Lung (tissue), 12 donors: Measurements from ENCODE around the gene HLA-DQA1. TPM values are rescaled to one million over a fixed set of nuclear protein-coding genes. Genes with fewer than 3 reads are reported as not detected.

ENCODE experiments used
- ATAC-seq: fragments of 200-7000 bp; cut with Tn5 transposase; one replicate; pipeline ENCODE4 v1.9.1; 2020; ENCODE audit warnings: moderate number of reproducible peaks; ENCODE audit not compliant: insufficient read depth, low FRiP score
- DNase-seq, 3 donors: peaks; one replicate each; pipeline ENCODE4 v3.0.0-alpha.2; 2013 to 2017
- H3K27ac ChIP-seq, 2 donors: one replicate each; pipeline ENCODE4 v1.5.1; 2013; ENCODE audit warnings: mild to moderate bottlenecking in 2 of 2, moderate library complexity in 2 of 2, control low read depth in 1 of 2, inconsistent platforms in 1 of 2, low read depth in 1 of 2, low read length in 1 of 2
- H3K27me3 ChIP-seq, 3 donors: one replicate each; pipeline ENCODE4 v1.5.1; 2013; ENCODE audit warnings: low read length in 2 of 3; ENCODE audit not compliant: control insufficient read depth in 3 of 3, insufficient read depth in 3 of 3
- H3K36me3 ChIP-seq, 4 donors: one replicate each; pipeline ENCODE4 v1.5.1; 2013; ENCODE audit warnings: low read length in 4 of 4, mild to moderate bottlenecking in 1 of 4, moderate library complexity in 1 of 4; ENCODE audit not compliant: control insufficient read depth in 4 of 4, insufficient read depth in 4 of 4
- H3K4me1 ChIP-seq, 5 donors: one replicate each; pipeline ENCODE4 v1.5.1; 2013; ENCODE audit warnings: low read length in 5 of 5, mild to moderate bottlenecking in 2 of 5, moderate library complexity in 1 of 5; ENCODE audit not compliant: control insufficient read depth in 5 of 5, insufficient read depth in 5 of 5
- H3K4me3 ChIP-seq: one replicate; pipeline ENCODE4 v1.5.1; 2013; ENCODE audit warnings: mild to moderate bottlenecking, control low read depth, moderate library complexity
- H3K9ac ChIP-seq, 2 donors: one replicate each; pipeline ENCODE4 v1.5.1; 2013; ENCODE audit warnings: low read length in 2 of 2, control low read depth in 1 of 2; ENCODE audit not compliant: insufficient read depth in 1 of 2
- H3K9me3 ChIP-seq, 4 donors: one replicate each; pipeline ENCODE4 v1.5.1; 2013; ENCODE audit warnings: low read length in 3 of 4, mild to moderate bottlenecking in 1 of 4, moderate library complexity in 1 of 4; ENCODE audit not compliant: control insufficient read depth in 4 of 4, insufficient read depth in 3 of 4
- WGBS, 2 donors: extraction: QIAGEN DNeasy Blood & Tissue Kit; methylation state at CpG; one replicate each; pipeline ENCODE4 v1.1.7; 2013; 5-methylcytosine and 5-hydroxymethylcytosine counted together
- polyA plus RNA-seq, 2 donors: library from polyadenylated mRNA; stranded (reverse); fragments of 200-250 nt; gene quantifications; one replicate each; pipeline ENCODE4 v1.2.1, GENCODE V29; 2013
- total RNA-seq, 2 donors: library from RNA; depleted of rRNA in 1 of 2; stranded (reverse); fragments of >200 nt in 1 of 2; gene quantifications; one replicate each; pipeline ENCODE4 v1.2.1, GENCODE V29; 2014 to 2021
- TF ChIP-seq, protein P1 (sequence below): IDR thresholded peaks from 2 replicates; pipeline ENCODE4 v1.5.1; 2012; ENCODE audit warnings: mild to moderate bottlenecking; ENCODE audit errors: control extremely low read depth, extremely low read depth
- donor health status: control.
- donor health status: control.
- donor health status: Bipolar disorder and iron deficiency.
- donor health status: healthy.
- donor health status: DM: yes; HTN: yes; CAD: no.

HLA-DQA1 gene
- total and polyA plus RNA-seq, 4 donors = 6.0 to 199 (median 124) TPM

- peaks cover 0 to 2% (median 0%) of the 10 kb centered on the region in 4 donors for H3K9me3 ChIP-seq
- H3K4me1 ChIP-seq = peaks cover 0 to 8% (median 0%) of the 10 kb centered on the region in 5 donors
- no peak within 1 kb of the TSS for H3K9ac ChIP-seq
- peak within 1 kb of the TSS; percentile 10 to 97 for H3K27ac ChIP-seq
- peak in 2 of 3 donors; percentile 41 to 42 for DNase-seq
- WGBS, 2 donors = 5 to 8% methylated on average over 16 of the region's 16 CpGs
- TF ChIP-seq, protein P1, sequence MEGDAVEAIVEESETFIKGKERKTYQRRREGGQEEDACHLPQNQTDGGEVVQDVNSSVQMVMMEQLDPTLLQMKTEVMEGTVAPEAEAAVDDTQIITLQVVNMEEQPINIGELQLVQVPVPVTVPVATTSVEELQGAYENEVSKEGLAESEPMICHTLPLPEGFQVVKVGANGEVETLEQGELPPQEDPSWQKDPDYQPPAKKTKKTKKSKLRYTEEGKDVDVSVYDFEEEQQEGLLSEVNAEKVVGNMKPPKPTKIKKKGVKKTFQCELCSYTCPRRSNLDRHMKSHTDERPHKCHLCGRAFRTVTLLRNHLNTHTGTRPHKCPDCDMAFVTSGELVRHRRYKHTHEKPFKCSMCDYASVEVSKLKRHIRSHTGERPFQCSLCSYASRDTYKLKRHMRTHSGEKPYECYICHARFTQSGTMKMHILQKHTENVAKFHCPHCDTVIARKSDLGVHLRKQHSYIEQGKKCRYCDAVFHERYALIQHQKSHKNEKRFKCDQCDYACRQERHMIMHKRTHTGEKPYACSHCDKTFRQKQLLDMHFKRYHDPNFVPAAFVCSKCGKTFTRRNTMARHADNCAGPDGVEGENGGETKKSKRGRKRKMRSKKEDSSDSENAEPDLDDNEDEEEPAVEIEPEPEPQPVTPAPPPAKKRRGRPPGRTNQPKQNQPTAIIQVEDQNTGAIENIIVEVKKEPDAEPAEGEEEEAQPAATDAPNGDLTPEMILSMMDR = no peak
- H3K36me3 ChIP-seq = peaks cover 0 to 5% (median 0%) of the 10 kb centered on the region in 4 donors
- peak within 1 kb of the TSS; percentile 64 for H3K4me3 ChIP-seq
- ATAC-seq = peak; percentile 84
- peaks cover 0 to 5% (median 4%) of the 10 kb centered on the region in 3 donors for H3K27me3 ChIP-seq
Observed at GRCh38 chr6:32666420-32667300, 29.5 kb downstream of the HLA-DQA1 start, which contains the start of gene HLA-DQB1. Gene HLA-DQB1, minus strand, starts transcription at chr6:32666657. Its CDS starts 50 bp downstream, at chr6:32666607.

DNA sequence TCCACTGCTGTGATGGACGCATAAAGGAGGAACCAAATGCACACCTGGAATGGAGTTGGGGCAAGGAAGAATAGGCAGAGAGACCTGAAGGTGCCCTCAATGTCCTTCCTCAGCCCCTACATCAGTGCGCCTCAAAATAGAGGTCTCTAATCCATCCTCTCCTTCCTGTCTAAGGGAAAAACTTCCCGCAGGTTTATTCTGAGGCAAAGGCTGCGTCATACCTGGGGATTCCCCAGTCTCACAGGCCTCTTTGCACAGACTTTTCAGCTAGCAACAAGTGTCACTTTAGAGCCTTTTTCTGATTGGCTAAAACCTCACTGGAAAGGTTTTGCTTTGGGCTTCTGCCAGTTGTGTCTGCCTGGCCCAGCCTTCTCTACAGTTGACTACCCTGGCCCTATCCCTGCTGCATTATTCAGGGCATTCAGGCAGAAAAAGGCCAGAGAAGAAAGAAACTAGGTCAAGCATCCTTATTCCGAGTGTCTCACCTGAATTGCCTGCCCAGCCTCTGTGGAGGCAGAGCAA, 31.1 kb downstream of the HLA-DQA1 start:
- H3K4me1 ChIP-seq = peaks cover 0 to 8% (median 0%) of the 10 kb centered on the region in 5 donors
- TF ChIP-seq, protein P1 = no peak
- 22% methylated on average over 5 of the region's 5 CpGs for WGBS, 2 donors
- ATAC-seq (no peak), DNase-seq (peak; percentile 33 to 57 (median 50))
- H3K27me3 ChIP-seq = peaks cover 0 to 5% (median 4%) of the 10 kb centered on the region in 3 donors
- no peak overlapping the region for H3K4me3 ChIP-seq
- no peaks in the 10 kb centered on the region for H3K36me3 ChIP-seq
- H3K9me3 ChIP-seq = peaks cover 0 to 2% (median 0%) of the 10 kb centered on the region in 4 donors
- H3K27ac ChIP-seq = peak overlapping the region; percentile 18 to 96
- H3K9ac ChIP-seq = no peak overlapping the region

- Histone ChIP-seq H3K9ac (no peak overlapping the region), H3K36me3 (no peaks in the 10 kb centered on the region), H3K27me3 (peaks cover 0 to 5% (median 4%) of the 10 kb centered on the region in 3 donors), H3K27ac (peak overlapping the region in 1 of 2 donors; percentile 26), H3K9me3 (peaks cover 0 to 1% (median 0%) of the 10 kb centered on the region in 4 donors), H3K4me1 (peaks cover 0 to 6% (median 0%) of the 10 kb centered on the region in 5 donors), H3K4me3 (no peak overlapping the region)
- TF ChIP-seq, protein P1 = no peak
- DNase-seq (no peak), ATAC-seq (no peak)
- 79 to 85% methylated on average over 4 of the region's 4 CpGs for WGBS, 2 donors
Observed at GRCh38 chr6:32669240-32669639, 32.0 kb downstream of the HLA-DQA1 start.
